Measurements from ENCODE around the gene PSORS1C2.

DNA sequence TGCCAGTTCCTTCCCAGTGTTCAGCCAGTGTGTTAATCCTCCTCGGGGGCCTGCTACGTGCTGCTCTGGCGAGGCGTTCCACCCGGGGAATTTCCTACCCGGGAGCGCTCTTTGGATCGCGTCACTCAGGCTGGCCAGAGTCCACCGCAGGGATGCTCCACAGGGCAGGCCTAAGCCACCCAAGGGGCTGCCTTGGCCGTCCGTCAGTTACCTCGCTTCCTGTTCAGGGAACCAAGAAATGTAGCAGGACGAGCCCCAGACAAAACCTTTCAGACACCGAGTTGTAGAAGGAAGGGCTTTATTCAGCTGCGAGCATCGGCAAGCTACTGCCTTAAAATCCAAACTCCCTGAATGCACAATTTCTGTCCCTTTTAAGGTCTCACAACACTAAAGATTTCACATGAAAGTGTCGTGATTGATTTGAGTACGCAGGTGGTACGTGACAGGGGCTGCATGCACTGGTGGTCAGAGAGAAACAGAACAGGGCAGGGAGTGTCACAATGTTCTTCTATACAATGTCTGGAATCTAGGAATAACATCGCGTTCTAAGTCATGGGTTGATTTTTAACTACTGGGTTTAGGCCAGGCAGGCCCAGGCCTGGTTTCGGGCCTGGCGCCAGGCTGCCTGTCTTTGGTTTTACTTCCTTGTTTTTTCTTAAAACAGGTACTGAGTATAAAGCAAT lies 47.3 kb upstream of the PSORS1C2 start:
- TF ChIP-seq, protein P1, sequence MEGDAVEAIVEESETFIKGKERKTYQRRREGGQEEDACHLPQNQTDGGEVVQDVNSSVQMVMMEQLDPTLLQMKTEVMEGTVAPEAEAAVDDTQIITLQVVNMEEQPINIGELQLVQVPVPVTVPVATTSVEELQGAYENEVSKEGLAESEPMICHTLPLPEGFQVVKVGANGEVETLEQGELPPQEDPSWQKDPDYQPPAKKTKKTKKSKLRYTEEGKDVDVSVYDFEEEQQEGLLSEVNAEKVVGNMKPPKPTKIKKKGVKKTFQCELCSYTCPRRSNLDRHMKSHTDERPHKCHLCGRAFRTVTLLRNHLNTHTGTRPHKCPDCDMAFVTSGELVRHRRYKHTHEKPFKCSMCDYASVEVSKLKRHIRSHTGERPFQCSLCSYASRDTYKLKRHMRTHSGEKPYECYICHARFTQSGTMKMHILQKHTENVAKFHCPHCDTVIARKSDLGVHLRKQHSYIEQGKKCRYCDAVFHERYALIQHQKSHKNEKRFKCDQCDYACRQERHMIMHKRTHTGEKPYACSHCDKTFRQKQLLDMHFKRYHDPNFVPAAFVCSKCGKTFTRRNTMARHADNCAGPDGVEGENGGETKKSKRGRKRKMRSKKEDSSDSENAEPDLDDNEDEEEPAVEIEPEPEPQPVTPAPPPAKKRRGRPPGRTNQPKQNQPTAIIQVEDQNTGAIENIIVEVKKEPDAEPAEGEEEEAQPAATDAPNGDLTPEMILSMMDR (conservative IDR thresholded peaks at IDR 0.05) = no peak
- TF ChIP-seq EZH2 (IDR thresholded peaks at IDR 0.05; ENCODE audit: low read depth) = no peak

Measured in PC-9 (cell line).